Measurements from ENCODE around the gene ZBTB24. TPM values are rescaled to one million over a fixed set of nuclear protein-coding genes. Genes with fewer than 3 reads are reported as not detected.

ZBTB24 gene
- polyA plus RNA-seq, 2 donors = 2.2 to 2.3 TPM

Other genes starting within 250 kb of the ZBTB24 start
- gene CD164, start 100.8 kb downstream of the ZBTB24 start, polyA plus RNA-seq = 10 to 100 TPM; 56.9 to 66.9 TPM
- under 1 TPM; 0.16 to 0.82 TPM for gene PPIL6, start 42.6 kb downstream of the ZBTB24 start, polyA plus RNA-seq
- gene SMPD2, start 42.5 kb downstream of the ZBTB24 start, polyA plus RNA-seq = 10 to 100 TPM; 22.9 to 25.5 TPM
- 10 to 100 TPM; 17.6 to 18.2 TPM for gene MICAL1, start 27.4 kb downstream of the ZBTB24 start, polyA plus RNA-seq
- 1 to 10 TPM; 2.4 to 3.0 TPM for gene AK9, start 208.0 kb upstream of the ZBTB24 start, polyA plus RNA-seq
- 1 to 10 TPM; 5.2 to 6.6 TPM for gene FIG4, start 208.1 kb upstream of the ZBTB24 start, polyA plus RNA-seq

Measured in esophagus (tissue), 2 donors.